Suprapubic skin (tissue), 4 donors: ENCODE results near the gene KLF7.

ENCODE experiments used
- CTCF ChIP-seq, 2 donors: fragments of 200-600 bp in 1 of 2; fragments of 450-650 bp in 1 of 2; sonication (generic) in 1 of 2; IDR thresholded peaks; one replicate each; pipeline ENCODE4 v1.5.1; 2016 to 2019; ENCODE audit warnings: antibody characterized with exemption in 2 of 2, mild to moderate bottlenecking in 1 of 2, moderate library complexity in 1 of 2
- POLR2A ChIP-seq, 2 donors: fragments of 450-650 bp; IDR thresholded peaks; one replicate each; pipeline ENCODE4 v1.6.1; 2017; ENCODE audit warnings: antibody characterized with exemption in 2 of 2, mild to moderate bottlenecking in 2 of 2, moderate library complexity in 2 of 2
- POLR2AphosphoS5 ChIP-seq, 3 donors: sonication (generic); formaldehyde crosslinking; IDR thresholded peaks; one replicate each; pipeline ENCODE4 v1.6.1; 2017; ENCODE audit warnings: antibody characterized with exemption in 3 of 3

GRCh38 chr2:207215308-207215707, 49.6 kb upstream of the KLF7 start:
- TF ChIP-seq CTCF (IDR thresholded peaks at IDR 0.05) (no peak), POLR2A (IDR thresholded peaks at IDR 0.05) (no peak), POLR2AphosphoS5 (IDR thresholded peaks at IDR 0.05) (no peak)
